NB4 (cell line): ENCODE measurements around the gene MFN2.

Experiments
- MYC ChIP-seq: IDR thresholded peaks from 2 replicates; pipeline ENCODE4 v1.6.1; 2011; ENCODE audit warnings: low read depth, low read length
- POLR2A ChIP-seq: IDR thresholded peaks from 2 replicates; pipeline ENCODE4 v1.6.1; 2011; ENCODE audit warnings: mild to moderate bottlenecking; ENCODE audit not compliant: insufficient read length; ENCODE audit errors: extremely low read depth
- TF ChIP-seq, protein P1 (sequence below): IDR thresholded peaks from 2 replicates; pipeline ENCODE4 v1.6.1; 2011; ENCODE audit warnings: low read depth, low read length
- TF ChIP-seq, protein P2 (sequence below): IDR thresholded peaks from one replicate; pipeline ENCODE4 v1.5.1; 2012; ENCODE audit warnings: low read depth, low read length

DNA sequence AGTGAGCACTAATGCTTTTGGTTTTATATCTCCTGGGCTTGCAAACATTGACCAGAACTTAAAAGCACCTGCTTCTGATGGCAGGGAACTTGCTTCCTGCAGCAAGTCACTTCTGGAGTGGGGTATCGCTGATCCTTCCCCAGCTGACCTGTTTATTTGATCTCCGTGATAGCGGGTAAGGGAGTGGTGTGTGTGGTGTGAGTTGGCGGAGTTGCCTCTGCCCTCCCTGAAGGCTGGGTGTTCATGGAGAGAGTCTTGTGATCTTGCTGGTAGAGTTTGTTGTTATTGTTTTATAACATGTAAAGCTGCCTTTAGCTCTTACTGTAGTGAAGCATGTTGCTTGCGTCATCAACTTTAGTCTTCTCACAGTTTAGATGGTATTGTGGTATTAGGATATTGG is 3.9 kb downstream of the MFN2 start:
- no peak for TF ChIP-seq POLR2A
- TF ChIP-seq, protein P1, sequence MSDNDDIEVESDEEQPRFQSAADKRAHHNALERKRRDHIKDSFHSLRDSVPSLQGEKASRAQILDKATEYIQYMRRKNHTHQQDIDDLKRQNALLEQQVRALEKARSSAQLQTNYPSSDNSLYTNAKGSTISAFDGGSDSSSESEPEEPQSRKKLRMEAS = no peak
- TF ChIP-seq, protein P2, sequence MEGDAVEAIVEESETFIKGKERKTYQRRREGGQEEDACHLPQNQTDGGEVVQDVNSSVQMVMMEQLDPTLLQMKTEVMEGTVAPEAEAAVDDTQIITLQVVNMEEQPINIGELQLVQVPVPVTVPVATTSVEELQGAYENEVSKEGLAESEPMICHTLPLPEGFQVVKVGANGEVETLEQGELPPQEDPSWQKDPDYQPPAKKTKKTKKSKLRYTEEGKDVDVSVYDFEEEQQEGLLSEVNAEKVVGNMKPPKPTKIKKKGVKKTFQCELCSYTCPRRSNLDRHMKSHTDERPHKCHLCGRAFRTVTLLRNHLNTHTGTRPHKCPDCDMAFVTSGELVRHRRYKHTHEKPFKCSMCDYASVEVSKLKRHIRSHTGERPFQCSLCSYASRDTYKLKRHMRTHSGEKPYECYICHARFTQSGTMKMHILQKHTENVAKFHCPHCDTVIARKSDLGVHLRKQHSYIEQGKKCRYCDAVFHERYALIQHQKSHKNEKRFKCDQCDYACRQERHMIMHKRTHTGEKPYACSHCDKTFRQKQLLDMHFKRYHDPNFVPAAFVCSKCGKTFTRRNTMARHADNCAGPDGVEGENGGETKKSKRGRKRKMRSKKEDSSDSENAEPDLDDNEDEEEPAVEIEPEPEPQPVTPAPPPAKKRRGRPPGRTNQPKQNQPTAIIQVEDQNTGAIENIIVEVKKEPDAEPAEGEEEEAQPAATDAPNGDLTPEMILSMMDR = no peak
- TF ChIP-seq MYC = no peak
